Left ventricle myocardium inferior (tissue), 1 donor: ENCODE data around the gene AKAP12. TPM values are rescaled to one million over a fixed set of nuclear protein-coding genes. Genes with fewer than 3 reads are reported as not detected.

Source experiments
- DNase-seq: peaks from one replicate; pipeline ENCODE4 v3.0.0-alpha.2; 2020
- H3K27ac ChIP-seq: fragments of 200-600 bp; replicated peaks from 2 replicates; pipeline ENCODE4 v1.8.0; 2021
- H3K27me3 ChIP-seq: fragments of 200-600 bp; 2 replicates; pipeline ENCODE4 v1.8.0; 2021; ENCODE audit warnings: low read depth
- H3K36me3 ChIP-seq: fragments of 200-600 bp; 2 replicates; pipeline ENCODE4 v1.8.0; 2021
- H3K4me1 ChIP-seq: fragments of 200-600 bp; 2 replicates; pipeline ENCODE4 v1.8.0; 2021
- H3K4me3 ChIP-seq: fragments of 200-600 bp; 2 replicates; pipeline ENCODE4 v1.8.0; 2021; ENCODE audit warnings: mild to moderate bottlenecking, moderate library complexity
- H3K9me3 ChIP-seq: fragments of 200-600 bp; replicated peaks from 2 replicates; pipeline ENCODE4 v1.8.0; 2021
- CTCF ChIP-seq: fragments of 200-600 bp; IDR thresholded peaks from 2 replicates; pipeline ENCODE4 v1.8.0; 2021; ENCODE audit warnings: antibody characterized with exemption, mild to moderate bottlenecking, borderline replicate concordance
- intact Hi-C: fragments of 100-400 bp; cut with micrococcal nuclease; formaldehyde crosslinking; loops from one replicate; pipeline ENCODE4 v1.11.0; 2022
- total RNA-seq: library from RNA; stranded (reverse); fragmentation: NEBNext Ultra II Directional; extraction: Animal tissue kit (Norgen Biotek cat#: 25700); gene quantifications from one replicate; pipeline ENCODE4 v1.2.1, GENCODE V29; 2021
- donor health status: DM: no; HTN: yes; CAD: no; lungs with severe emphysema.

The AKAP12 gene
- total RNA-seq, 1 donor from 2014 or later, result 13.1 TPM

GRCh38 chr6:151402228-151402627, 162.5 kb downstream of the AKAP12 start:
- H3K27ac ChIP-seq, result no peak overlapping the region
- H3K27me3 ChIP-seq, result no peaks in the 10 kb centered on the region
- intact Hi-C loops, result no loop called here
- TF ChIP-seq CTCF, result no peak
- H3K4me3 ChIP-seq, result no peak overlapping the region
- peaks cover 30% of the 10 kb centered on the region for H3K4me1 ChIP-seq
- DNase-seq, result no peak
- no peaks in the 10 kb centered on the region for H3K9me3 ChIP-seq
- H3K36me3 ChIP-seq, result peaks cover 22% of the 10 kb centered on the region

GRCh38 chr6:151403919-151404308, 164.1 kb downstream of the AKAP12 start:
- Histone ChIP-seq H3K36me3 (peaks cover 28% of the 10 kb centered on the region), H3K27ac (no peak overlapping the region), H3K9me3 (no peaks in the 10 kb centered on the region), H3K4me1 (peaks cover 20% of the 10 kb centered on the region), H3K4me3 (no peak overlapping the region), H3K27me3 (no peaks in the 10 kb centered on the region)
- intact Hi-C loops, result no loop called here
- no peak for TF ChIP-seq CTCF
- DNase-seq, result no peak

Other genes starting within 250 kb of the AKAP12 start
- gene ZBTB2, start 151.6 kb downstream of the AKAP12 start, total RNA-seq, result 4.6 TPM
- gene RMND1, start 212.2 kb downstream of the AKAP12 start, total RNA-seq, result 17.3 TPM